K562 (cell line): ENCODE results near the gene DPP3. TPM values are rescaled to one million over a fixed set of nuclear protein-coding genes. Genes with fewer than 3 reads are reported as not detected.

Experiments used
- ADNP ChIP-seq: fragments of 200-800 bp; sonication (Bioruptor generic); IDR thresholded peaks from 2 replicates; pipeline ENCODE4 v1.6.1; 2016; ENCODE audit warnings: missing genetic modification characterization, missing compliant biosample characterization
- ATF2 ChIP-seq: sonication (generic); formaldehyde crosslinking; IDR thresholded peaks from 2 replicates; pipeline ENCODE4 v1.8.1; 2022; ENCODE audit warnings: missing genetic modification reagents
- CCNT2 ChIP-seq: IDR thresholded peaks from 2 replicates; pipeline ENCODE4 v1.6.1; 2011; ENCODE audit warnings: borderline replicate concordance, low read depth, mild to moderate bottlenecking, moderate library complexity, mixed read lengths, low read length; ENCODE audit not compliant: insufficient read length; ENCODE audit errors: extremely low read depth
- CHD4 ChIP-seq: fragments of 200-600 bp; sonication (generic); IDR thresholded peaks from 3 replicates; pipeline ENCODE4 v1.6.1; 2012; ENCODE audit warnings: low read depth, mild to moderate bottlenecking, mixed read lengths, low read length, inconsistent platforms; ENCODE audit not compliant: insufficient read depth, insufficient replicate concordance, poor library complexity, severe bottlenecking
- ESRRA ChIP-seq: fragments of 450-650 bp; IDR thresholded peaks from 2 replicates; pipeline ENCODE4 v1.6.1; 2014; ENCODE audit warnings: low read depth, mild to moderate bottlenecking, moderate library complexity, borderline replicate concordance
- FUS ChIP-seq: fragments of 200-400 bp; formaldehyde crosslinking; optimal IDR thresholded peaks from 2 replicates; pipeline ENCODE3; 2017; ENCODE audit warnings: low read depth, low read length
- HEY1 ChIP-seq: fragments of 250-450 bp; sonication (Bioruptor Pico); IDR thresholded peaks from 2 replicates; pipeline ENCODE4 v1.5.0; 2020; ENCODE audit warnings: mild to moderate bottlenecking, moderate library complexity, borderline replicate concordance
- HMG20B ChIP-seq: fragments of 250-450 bp; sonication (Bioruptor Pico); IDR thresholded peaks from 2 replicates; pipeline ENCODE4 v1.5.0; 2021; ENCODE audit warnings: mild to moderate bottlenecking
- KAT7 ChIP-seq: sonication (generic); formaldehyde crosslinking; IDR thresholded peaks from 2 replicates; pipeline ENCODE4 v1.8.0; 2022; ENCODE audit warnings: missing genetic modification reagents, mild to moderate bottlenecking, borderline replicate concordance
- LCOR ChIP-seq: sonication (generic); formaldehyde crosslinking; IDR thresholded peaks from 2 replicates; pipeline ENCODE4 v1.8.0; 2022; ENCODE audit warnings: mild to moderate bottlenecking, missing genetic modification reagents
- PHF20 ChIP-seq: fragments of 450-650 bp; IDR thresholded peaks from 2 replicates; pipeline ENCODE4 v1.6.1; 2018; ENCODE audit not compliant: partially characterized antibody
- PTBP1 ChIP-seq: fragments of 200-400 bp; formaldehyde crosslinking; IDR thresholded peaks from 2 replicates; pipeline ENCODE4 v1.6.1; 2017; ENCODE audit warnings: low read depth, low read length
- RBM25 ChIP-seq: fragments of 200-400 bp; formaldehyde crosslinking; IDR thresholded peaks from 2 replicates; pipeline ENCODE4 v1.6.1; 2018; ENCODE audit warnings: low read length, low read depth, moderate library complexity; ENCODE audit not compliant: severe bottlenecking
- SMARCA5 ChIP-seq: fragments of 450-650 bp; IDR thresholded peaks from 2 replicates; pipeline ENCODE4 v1.6.1; 2016
- SP1 ChIP-seq: sonication (generic); formaldehyde crosslinking; IDR thresholded peaks from 2 replicates; pipeline ENCODE4 v1.8.1; 2022; ENCODE audit warnings: mild to moderate bottlenecking, missing genetic modification reagents
- TBP ChIP-seq: optimal IDR thresholded peaks from 2 replicates; pipeline ENCODE3; 2011; ENCODE audit warnings: low read depth, low read length, improper control_type of control experiment
- TRIM24 ChIP-seq, 2 experiments: fragments of 450-650 bp; IDR thresholded peaks; 2 replicates each; pipeline ENCODE4 v1.6.1; 2016
- VEZF1 ChIP-seq: fragments of 200-800 bp; sonication (Bioruptor generic); IDR thresholded peaks from 2 replicates; pipeline ENCODE4 v1.6.1; 2017; ENCODE audit warnings: missing genetic modification characterization, missing compliant biosample characterization
- ZNF740 ChIP-seq, 3 experiments: fragments of 200-800 bp in 1 of 3; sonication (Bioruptor generic) in 1 of 3; sonication (generic) in 1 of 3; formaldehyde crosslinking in 1 of 3; IDR thresholded peaks; 2 replicates each; pipeline versions ENCODE4 v1.6.1 to v1.8.0; 2016 to 2022; ENCODE audit warnings: mild to moderate bottlenecking in 2 of 3, missing compliant biosample characterization in 2 of 3, missing genetic modification characterization in 2 of 3, missing genetic modification reagents in 1 of 3
- polyA plus RNA-seq, 8 experiments: library from polyadenylated mRNA; depleted of rRNA in 4 of 8; stranded (reverse) in 5 of 8; unstranded in 3 of 8; fragments of >200 nt; fragmentation: Nextera tagmentation in 2 of 8; fragmentation: Illumina TruSeq in 1 of 8; extraction: Ambion mirVana in 2 of 8; extraction: Trizol in 1 of 8; gene quantifications; 2 replicates each; pipeline versions ENCODE4 v1.2.1 to v1.2.3, GENCODE V29; 2011 to 2014; ENCODE audit warnings: inconsistent platforms in 1 of 8, missing spikeins in 1 of 8
- total RNA-seq, 7 experiments: library from RNA; depleted of rRNA in 6 of 7; stranded (reverse); fragments of >200 nt in 6 of 7; fragmentation: Illumina TruSeq in 2 of 7; extraction: Trizol in 2 of 7; gene quantifications; 2 replicates each; pipeline versions ENCODE4 v1.2.1 to v1.2.3, GENCODE V29; 2011 to 2021; ENCODE audit warnings: low replicate concordance in 1 of 7
- TF ChIP-seq, protein P1 (sequence below): fragments of 450-650 bp; conservative IDR thresholded peaks from 2 replicates; pipeline ENCODE4 v1.6.1; 2016; ENCODE audit warnings: missing genetic modification characterization, low read depth, mild to moderate bottlenecking, missing compliant biosample characterization, moderate library complexity
- TF ChIP-seq, protein P2 (sequence below): fragments of 450-650 bp; formaldehyde crosslinking; IDR thresholded peaks from 2 replicates; pipeline ENCODE4 v1.4.0; 2022; ENCODE audit warnings: mild to moderate bottlenecking, moderate library complexity

DPP3 gene
- total and polyA plus RNA-seq, 9 of the 15 experiments (the other 6 are each of a cell fraction or from before 2014, with no cell fraction given), result 3.7 to 69.2 (median 43.3) TPM

- TF ChIP-seq ESRRA (peak; percentile 52), SP1 (CRISPR knock-in tag) (peak; percentile 7; the same call in 1 of the 2 replicates), SMARCA5 (peak; percentile 97), PTBP1 (peak; percentile 96), HMG20B (CRISPR knock-in tag) (no peak), KAT7 (CRISPR knock-in tag) (0 out of 2 replicates have a peak, but pooled peaks have one; percentile 16), VEZF1 (CRISPR knock-in tag) (peak; percentile 65), HEY1 (CRISPR knock-in tag) (no peak), LCOR (CRISPR knock-in tag) (0 out of 2 replicates have a peak, but pooled peaks have one; percentile 16), PHF20 (peak; percentile 69), RBM25 (peak; percentile 92), ATF2 (no peak), FUS (no peak), ZNF740 (CRISPR knock-in tag; IDR thresholded peaks at IDR 0.05) (no peak), ZNF740 (tag; IDR thresholded peaks at IDR 0.05) (0 out of 4 replicates have a peak, but pooled peaks of 1 of the 2 experiments have one; percentile 9), CCNT2 (no peak), TRIM24 (IDR thresholded peaks at IDR 0.05) (0 out of 4 replicates have a peak, but pooled peaks of 1 of the 2 experiments have one; percentile 5), ADNP (tag) (peak; percentile 99), TBP (no peak), CHD4 (peak; percentile 100)
- TF ChIP-seq, protein P1, sequence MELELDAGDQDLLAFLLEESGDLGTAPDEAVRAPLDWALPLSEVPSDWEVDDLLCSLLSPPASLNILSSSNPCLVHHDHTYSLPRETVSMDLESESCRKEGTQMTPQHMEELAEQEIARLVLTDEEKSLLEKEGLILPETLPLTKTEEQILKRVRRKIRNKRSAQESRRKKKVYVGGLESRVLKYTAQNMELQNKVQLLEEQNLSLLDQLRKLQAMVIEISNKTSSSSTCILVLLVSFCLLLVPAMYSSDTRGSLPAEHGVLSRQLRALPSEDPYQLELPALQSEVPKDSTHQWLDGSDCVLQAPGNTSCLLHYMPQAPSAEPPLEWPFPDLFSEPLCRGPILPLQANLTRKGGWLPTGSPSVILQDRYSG (tag), result no peak
- TF ChIP-seq, protein P2, sequence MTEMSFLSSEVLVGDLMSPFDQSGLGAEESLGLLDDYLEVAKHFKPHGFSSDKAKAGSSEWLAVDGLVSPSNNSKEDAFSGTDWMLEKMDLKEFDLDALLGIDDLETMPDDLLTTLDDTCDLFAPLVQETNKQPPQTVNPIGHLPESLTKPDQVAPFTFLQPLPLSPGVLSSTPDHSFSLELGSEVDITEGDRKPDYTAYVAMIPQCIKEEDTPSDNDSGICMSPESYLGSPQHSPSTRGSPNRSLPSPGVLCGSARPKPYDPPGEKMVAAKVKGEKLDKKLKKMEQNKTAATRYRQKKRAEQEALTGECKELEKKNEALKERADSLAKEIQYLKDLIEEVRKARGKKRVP, result no peak
Observed at GRCh38 chr11:66546368-66546965, 66.2 kb downstream of the DPP3 start, which contains the start of gene ACTN3 (continued).
